Vagina (tissue), 2 donors: Measurements from ENCODE around the gene STKLD1. TPM values are rescaled to one million over a fixed set of nuclear protein-coding genes. Genes with fewer than 3 reads are reported as not detected.
"Not testable (repeated sequence)": the region's sequence is repeated elsewhere in the genome, so short reads cannot be mapped to it uniquely, and the experiment has no call there.

Experiments used
- DNase-seq, 2 donors: peaks; one replicate each; pipeline ENCODE4 v3.0.0-alpha.2; 2017; ENCODE audit errors: extremely low spot score in 2 of 2
- H3K27ac ChIP-seq: fragments of 200-600 bp; sonication (generic); one replicate; pipeline ENCODE4 v1.5.1; 2019
- H3K27me3 ChIP-seq: fragments of 200-600 bp; sonication (generic); one replicate; pipeline ENCODE4 v1.5.1; 2019
- H3K36me3 ChIP-seq, 2 donors: fragments of 200-600 bp; sonication (generic); one replicate each; pipeline ENCODE4 v1.5.1; 2017 to 2019
- H3K4me1 ChIP-seq: fragments of 200-600 bp; sonication (generic); one replicate; pipeline ENCODE4 v1.5.1; 2019
- H3K4me3 ChIP-seq, 2 donors: fragments of 200-600 bp; sonication (generic); 1 replicate in 1 of 2; 2 replicates in 1 of 2; pipeline ENCODE4 v1.5.1; 2016 to 2019
- H3K9me3 ChIP-seq: fragments of 200-600 bp; sonication (generic); one replicate; pipeline ENCODE4 v1.5.1; 2019
- POLR2A ChIP-seq, 2 donors: fragments of 450-650 bp; IDR thresholded peaks; one replicate each; pipeline ENCODE4 v1.6.1; 2017; ENCODE audit warnings: antibody characterized with exemption in 2 of 2, mild to moderate bottlenecking in 2 of 2, moderate library complexity in 2 of 2
- POLR2AphosphoS5 ChIP-seq, 2 donors: sonication (generic); formaldehyde crosslinking; IDR thresholded peaks; one replicate each; pipeline ENCODE4 v1.9.0; 2017; ENCODE audit warnings: antibody characterized with exemption in 2 of 2, mild to moderate bottlenecking in 2 of 2, low read depth in 1 of 2; ENCODE audit not compliant: insufficient read depth in 1 of 2
- intact Hi-C: fragments of 100-400 bp; cut with DNase I; formaldehyde crosslinking; loops from one replicate; pipeline ENCODE4 v1.15.1; 2023
- total RNA-seq: library from RNA; depleted of rRNA; stranded (reverse); fragments of >200 nt; gene quantifications from one replicate; pipeline ENCODE4 v1.2.3, GENCODE V29; 2016
- TF ChIP-seq, protein P1 (sequence below), 3 experiments: fragments of 450-650 bp in 2 of 3; fragments of 200-600 bp in 1 of 3; sonication (generic) in 1 of 3; IDR thresholded peaks; one replicate each; pipeline ENCODE4 v1.5.1; 2017 to 2019; ENCODE audit warnings: antibody characterized with exemption in 3 of 3, mild to moderate bottlenecking in 2 of 3, moderate library complexity in 2 of 3

STKLD1 gene
- total RNA-seq, 1 donor from 2014 or later: not detected

DNA sequence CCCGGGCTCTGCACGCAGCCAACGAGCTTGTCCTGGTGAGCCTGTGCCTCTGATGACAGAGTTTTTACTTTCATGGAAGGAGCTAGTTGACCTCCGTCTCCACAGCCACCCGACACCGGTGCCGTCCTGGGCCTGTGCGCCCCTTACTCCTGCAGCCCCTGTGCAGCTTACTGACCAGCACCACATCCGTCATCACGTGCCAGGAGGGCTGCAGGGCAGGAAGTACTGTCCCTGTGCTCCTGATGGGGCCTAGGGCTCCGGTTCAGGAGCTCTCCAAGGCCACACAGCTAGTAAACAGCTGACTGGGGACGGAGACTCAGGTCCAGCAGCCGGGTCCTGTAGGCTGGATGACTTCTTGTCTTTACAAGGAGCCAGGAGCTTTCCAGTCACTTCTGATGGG lies 10.2 kb downstream of the STKLD1 start:
- Histone ChIP-seq H3K36me3 (no peaks in the 10 kb centered on the region), H3K27ac (no peak overlapping the region), H3K4me1 (no peaks in the 10 kb centered on the region), H3K27me3 (no peaks in the 10 kb centered on the region), H3K4me3 (no peak overlapping the region), H3K9me3 (no peaks in the 10 kb centered on the region)
- DNase-seq: no peak
- intact Hi-C loops: no loop called here
- TF ChIP-seq POLR2A (IDR thresholded peaks at IDR 0.05) (no peak), POLR2AphosphoS5 (IDR thresholded peaks at IDR 0.05; ENCODE audit: insufficient read depth in 1 of 2, low read depth in 1 of 2) (no peak)
- TF ChIP-seq, protein P1, sequence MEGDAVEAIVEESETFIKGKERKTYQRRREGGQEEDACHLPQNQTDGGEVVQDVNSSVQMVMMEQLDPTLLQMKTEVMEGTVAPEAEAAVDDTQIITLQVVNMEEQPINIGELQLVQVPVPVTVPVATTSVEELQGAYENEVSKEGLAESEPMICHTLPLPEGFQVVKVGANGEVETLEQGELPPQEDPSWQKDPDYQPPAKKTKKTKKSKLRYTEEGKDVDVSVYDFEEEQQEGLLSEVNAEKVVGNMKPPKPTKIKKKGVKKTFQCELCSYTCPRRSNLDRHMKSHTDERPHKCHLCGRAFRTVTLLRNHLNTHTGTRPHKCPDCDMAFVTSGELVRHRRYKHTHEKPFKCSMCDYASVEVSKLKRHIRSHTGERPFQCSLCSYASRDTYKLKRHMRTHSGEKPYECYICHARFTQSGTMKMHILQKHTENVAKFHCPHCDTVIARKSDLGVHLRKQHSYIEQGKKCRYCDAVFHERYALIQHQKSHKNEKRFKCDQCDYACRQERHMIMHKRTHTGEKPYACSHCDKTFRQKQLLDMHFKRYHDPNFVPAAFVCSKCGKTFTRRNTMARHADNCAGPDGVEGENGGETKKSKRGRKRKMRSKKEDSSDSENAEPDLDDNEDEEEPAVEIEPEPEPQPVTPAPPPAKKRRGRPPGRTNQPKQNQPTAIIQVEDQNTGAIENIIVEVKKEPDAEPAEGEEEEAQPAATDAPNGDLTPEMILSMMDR (IDR thresholded peaks at IDR 0.05): no peak

DNA sequence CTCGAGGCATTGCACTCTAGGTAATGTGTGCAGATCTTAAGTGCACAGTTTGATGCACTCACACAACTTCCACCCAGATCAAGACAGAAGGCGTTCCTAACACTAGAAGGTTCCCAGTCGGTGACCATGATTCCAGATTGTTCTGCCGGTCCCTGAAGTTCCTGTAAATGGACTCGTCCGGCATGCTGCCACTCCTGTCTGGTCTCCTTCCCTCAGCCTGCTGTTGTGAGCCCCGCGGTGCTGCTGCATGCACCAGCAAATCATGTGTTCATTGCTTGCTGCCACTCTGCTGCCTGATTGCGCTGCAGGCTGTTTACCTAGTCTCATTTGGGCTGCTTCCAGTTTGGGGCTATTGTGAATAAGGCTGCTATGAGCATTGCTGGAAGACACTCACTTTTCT lies 11.5 kb downstream of the STKLD1 start:
- Histone ChIP-seq H3K4me1 (no peaks in the 10 kb centered on the region), H3K27me3 (no peaks in the 10 kb centered on the region), H3K9me3 (no peaks in the 10 kb centered on the region), H3K36me3 (no peaks in the 10 kb centered on the region), H3K27ac (no peak overlapping the region), H3K4me3 (no peak overlapping the region)
- DNase-seq: no peak
- TF ChIP-seq POLR2A (IDR thresholded peaks at IDR 0.05): no peak
- TF ChIP-seq, protein P1 (IDR thresholded peaks at IDR 0.05): no peak
- TF ChIP-seq POLR2AphosphoS5 (IDR thresholded peaks at IDR 0.05; ENCODE audit: insufficient read depth in 1 of 2, low read depth in 1 of 2): no peak
- intact Hi-C loops: no loop called here

DNA sequence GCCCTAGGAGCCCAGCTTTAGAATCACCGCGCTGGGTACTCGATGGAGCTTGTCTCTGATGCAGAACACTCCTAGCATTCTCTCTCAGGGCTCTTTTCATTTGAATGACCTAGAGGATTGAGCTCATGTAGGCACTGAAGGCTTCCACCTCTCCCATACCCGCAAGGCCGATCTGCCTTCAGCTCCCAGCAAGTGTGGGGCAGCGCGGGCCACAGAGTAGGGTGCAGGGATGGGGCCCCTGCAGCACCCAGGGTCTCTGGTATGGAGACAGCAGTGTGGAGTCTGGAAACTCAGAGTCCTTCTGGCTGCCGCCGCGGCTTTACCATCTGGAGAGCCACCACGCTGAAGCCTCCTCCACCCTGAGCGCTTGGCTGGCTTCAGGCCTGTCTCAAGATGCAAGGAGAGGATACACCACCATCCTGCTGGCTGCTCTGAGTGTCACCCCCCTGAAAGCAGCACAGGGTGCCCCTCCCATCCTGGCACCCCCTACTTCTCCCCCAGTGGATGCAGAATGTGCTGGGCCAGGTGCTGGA lies 12.9 kb downstream of the STKLD1 start:
- intact Hi-C loops: no loop called here
- Histone ChIP-seq H3K27ac (no peak overlapping the region), H3K36me3 (no peaks in the 10 kb centered on the region), H3K4me1 (no peaks in the 10 kb centered on the region), H3K27me3 (no peaks in the 10 kb centered on the region), H3K9me3 (no peaks in the 10 kb centered on the region), H3K4me3 (no peak overlapping the region)
- TF ChIP-seq POLR2AphosphoS5 (IDR thresholded peaks at IDR 0.05; ENCODE audit: insufficient read depth in 1 of 2, low read depth in 1 of 2) (no peak), POLR2A (IDR thresholded peaks at IDR 0.05) (no peak)
- TF ChIP-seq, protein P1 (IDR thresholded peaks at IDR 0.05): no peak
- DNase-seq: no peak

DNA sequence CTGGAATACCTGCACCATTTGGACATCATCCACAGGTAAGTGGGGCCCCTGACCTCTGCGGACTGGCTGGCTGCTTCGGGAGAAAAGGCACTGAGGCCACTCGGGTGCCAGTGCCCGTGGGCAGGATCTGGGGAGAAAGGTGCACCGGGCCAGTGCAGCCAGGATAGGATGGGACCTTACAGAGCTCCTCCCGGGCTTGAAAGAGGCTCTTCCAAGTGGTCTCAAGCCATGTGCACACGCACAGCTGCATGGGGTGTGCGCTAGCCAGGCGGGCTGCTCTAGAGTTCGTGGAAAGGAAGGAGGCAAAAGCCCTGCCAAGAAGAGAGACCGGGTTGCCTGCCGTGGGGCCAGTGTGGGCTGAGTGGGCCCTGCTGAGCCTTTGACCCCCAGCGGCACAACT lies 13.4 kb downstream of the STKLD1 start:
- H3K4me1 ChIP-seq: no peaks in the 10 kb centered on the region
- no peak for DNase-seq
- H3K27me3 ChIP-seq: no peaks in the 10 kb centered on the region
- TF ChIP-seq, protein P1 (IDR thresholded peaks at IDR 0.05): no peak
- no peak for TF ChIP-seq POLR2A (IDR thresholded peaks at IDR 0.05)
- TF ChIP-seq POLR2AphosphoS5 (IDR thresholded peaks at IDR 0.05; ENCODE audit: insufficient read depth in 1 of 2, low read depth in 1 of 2): no peak
- H3K4me3 ChIP-seq: no peak overlapping the region
- H3K27ac ChIP-seq: no peak overlapping the region
- no peaks in the 10 kb centered on the region for H3K9me3 ChIP-seq
- H3K36me3 ChIP-seq: no peaks in the 10 kb centered on the region
- intact Hi-C loops: no loop called here

DNA sequence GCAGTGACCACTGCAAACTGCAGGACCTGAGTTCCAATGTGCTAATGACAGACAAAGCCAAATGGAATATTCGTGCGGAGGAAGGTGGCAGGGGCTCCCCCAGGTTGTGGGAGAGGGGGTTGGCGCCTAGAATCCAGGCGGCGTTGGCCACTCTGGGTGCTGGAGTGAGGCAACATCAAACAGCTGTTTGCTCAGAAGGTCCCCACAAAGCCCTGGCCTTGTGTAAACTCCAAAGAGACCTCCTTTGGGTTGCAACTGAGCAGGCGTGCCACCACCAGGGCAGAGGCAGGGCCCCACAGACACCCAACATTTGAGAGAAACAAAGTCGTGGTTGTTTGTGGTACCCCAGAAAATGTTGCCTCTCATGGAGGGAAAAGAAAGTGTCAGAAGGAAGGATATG lies 14.5 kb downstream of the STKLD1 start:
- no peak overlapping the region for H3K4me3 ChIP-seq
- no peaks in the 10 kb centered on the region for H3K9me3 ChIP-seq
- no peaks in the 10 kb centered on the region for H3K4me1 ChIP-seq
- H3K36me3 ChIP-seq: no peaks in the 10 kb centered on the region
- DNase-seq: no peak
- TF ChIP-seq POLR2A (IDR thresholded peaks at IDR 0.05): no peak
- TF ChIP-seq, protein P1 (IDR thresholded peaks at IDR 0.05): no peak
- TF ChIP-seq POLR2AphosphoS5 (IDR thresholded peaks at IDR 0.05; ENCODE audit: insufficient read depth in 1 of 2, low read depth in 1 of 2): no peak
- intact Hi-C loops: no loop called here
- H3K27me3 ChIP-seq: no peaks in the 10 kb centered on the region
- H3K27ac ChIP-seq: no peak overlapping the region

DNA sequence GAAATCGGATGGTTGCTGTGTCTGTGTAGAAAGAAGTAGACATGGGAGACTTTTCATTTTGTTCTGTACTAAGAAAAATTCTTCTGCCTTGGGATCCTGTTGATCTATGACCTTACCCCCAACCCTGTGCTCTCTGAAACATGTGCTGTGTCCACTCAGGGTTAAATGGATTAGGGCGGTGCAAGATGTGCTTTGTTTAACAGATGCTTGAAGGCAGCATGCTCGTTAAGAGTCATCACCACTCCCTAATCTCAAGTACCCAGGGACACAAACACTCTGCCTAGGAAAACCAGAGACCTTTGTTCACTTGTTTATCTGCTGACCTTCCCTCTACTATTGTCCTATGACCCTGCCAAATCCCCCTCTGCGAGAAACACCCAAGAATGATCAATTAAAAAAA lies 15.3 kb downstream of the STKLD1 start:
- intact Hi-C loops, H3K27me3 ChIP-seq, H3K9me3 ChIP-seq: not testable (repeated sequence)

DNA sequence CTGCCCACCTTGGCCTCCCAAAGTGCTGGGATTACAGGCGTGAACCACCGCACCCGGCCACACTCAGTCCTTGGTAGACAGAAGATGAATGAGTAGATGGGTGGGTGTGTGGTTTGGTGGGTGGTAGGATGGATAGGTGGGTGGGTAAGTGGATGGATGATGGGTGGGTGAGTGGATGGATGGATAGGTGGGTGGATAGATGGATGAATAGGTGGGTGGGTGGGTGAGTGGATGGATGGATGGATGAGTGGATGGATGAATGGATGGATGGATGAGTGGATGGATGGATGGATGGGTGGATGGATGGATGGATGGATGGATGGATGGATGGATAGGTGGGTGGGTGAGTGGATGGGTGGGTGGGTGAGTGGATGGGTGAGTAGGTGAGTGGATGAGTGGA lies 16.1 kb downstream of the STKLD1 start:
- H3K27ac ChIP-seq, DNase-seq, H3K4me1 ChIP-seq, H3K36me3 ChIP-seq, H3K9me3 ChIP-seq, H3K4me3 ChIP-seq, H3K27me3 ChIP-seq, intact Hi-C loops: not testable (repeated sequence)

More for the DNA sequence above, 15.3 kb downstream of the STKLD1 start:
- H3K36me3 ChIP-seq, H3K4me1 ChIP-seq, H3K27ac ChIP-seq, DNase-seq, H3K4me3 ChIP-seq: not testable (repeated sequence)
